ENCODE data around the gene NME9.

Gene NME9

DNA sequence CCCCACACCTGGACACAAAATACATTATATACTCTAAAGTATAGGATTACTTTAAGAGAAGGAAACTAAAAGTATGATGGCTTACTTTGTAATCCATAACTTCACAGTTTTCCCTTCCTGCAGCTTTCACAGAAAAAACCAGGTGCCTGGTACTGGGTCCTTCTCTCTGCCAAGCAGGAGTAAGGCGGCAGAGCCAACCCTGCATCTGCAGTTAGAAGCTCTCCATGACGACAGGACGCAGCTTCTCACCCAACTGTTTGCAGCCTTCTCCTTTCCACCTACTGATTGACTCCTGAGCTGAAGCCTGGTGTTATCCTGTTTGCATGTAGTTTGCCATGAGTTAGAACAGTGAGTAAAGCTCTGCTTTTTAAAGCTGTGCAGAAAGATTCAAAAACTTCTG lies 25.4 kb upstream of the NME9 start:
- H3K4me3 ChIP-seq (ENCODE audit: low read depth, low read length) = no peak overlapping the region
- TF ChIP-seq, protein P1, sequence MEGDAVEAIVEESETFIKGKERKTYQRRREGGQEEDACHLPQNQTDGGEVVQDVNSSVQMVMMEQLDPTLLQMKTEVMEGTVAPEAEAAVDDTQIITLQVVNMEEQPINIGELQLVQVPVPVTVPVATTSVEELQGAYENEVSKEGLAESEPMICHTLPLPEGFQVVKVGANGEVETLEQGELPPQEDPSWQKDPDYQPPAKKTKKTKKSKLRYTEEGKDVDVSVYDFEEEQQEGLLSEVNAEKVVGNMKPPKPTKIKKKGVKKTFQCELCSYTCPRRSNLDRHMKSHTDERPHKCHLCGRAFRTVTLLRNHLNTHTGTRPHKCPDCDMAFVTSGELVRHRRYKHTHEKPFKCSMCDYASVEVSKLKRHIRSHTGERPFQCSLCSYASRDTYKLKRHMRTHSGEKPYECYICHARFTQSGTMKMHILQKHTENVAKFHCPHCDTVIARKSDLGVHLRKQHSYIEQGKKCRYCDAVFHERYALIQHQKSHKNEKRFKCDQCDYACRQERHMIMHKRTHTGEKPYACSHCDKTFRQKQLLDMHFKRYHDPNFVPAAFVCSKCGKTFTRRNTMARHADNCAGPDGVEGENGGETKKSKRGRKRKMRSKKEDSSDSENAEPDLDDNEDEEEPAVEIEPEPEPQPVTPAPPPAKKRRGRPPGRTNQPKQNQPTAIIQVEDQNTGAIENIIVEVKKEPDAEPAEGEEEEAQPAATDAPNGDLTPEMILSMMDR (IDR thresholded peaks at IDR 0.05; ENCODE audit: borderline replicate concordance, insufficient read depth, low read depth, low read length) = no peak

DNA sequence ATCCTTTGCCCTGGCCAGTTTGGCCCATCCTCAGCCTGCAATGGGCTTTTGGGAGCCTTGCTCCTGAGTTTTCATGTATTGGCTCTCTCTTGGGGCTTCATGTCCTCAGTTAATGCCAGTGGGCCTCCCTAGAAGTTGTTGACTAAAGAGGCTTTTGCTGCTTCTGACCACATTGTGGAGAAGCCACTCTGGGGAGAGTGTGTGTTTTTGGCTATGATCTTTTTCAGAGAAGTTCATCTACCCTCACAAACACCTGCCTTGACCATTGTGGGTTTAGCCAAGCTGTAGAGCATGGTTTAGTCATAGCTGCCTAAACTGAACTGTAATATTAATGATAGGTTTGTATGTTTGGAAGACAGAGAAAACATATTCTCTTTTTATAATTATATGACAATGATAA lies 24.7 kb upstream of the NME9 start:
- H3K4me3 ChIP-seq (ENCODE audit: low read depth, low read length) = no peak overlapping the region
- TF ChIP-seq, protein P1 (IDR thresholded peaks at IDR 0.05; ENCODE audit: borderline replicate concordance, insufficient read depth, low read depth, low read length) = no peak

DNA sequence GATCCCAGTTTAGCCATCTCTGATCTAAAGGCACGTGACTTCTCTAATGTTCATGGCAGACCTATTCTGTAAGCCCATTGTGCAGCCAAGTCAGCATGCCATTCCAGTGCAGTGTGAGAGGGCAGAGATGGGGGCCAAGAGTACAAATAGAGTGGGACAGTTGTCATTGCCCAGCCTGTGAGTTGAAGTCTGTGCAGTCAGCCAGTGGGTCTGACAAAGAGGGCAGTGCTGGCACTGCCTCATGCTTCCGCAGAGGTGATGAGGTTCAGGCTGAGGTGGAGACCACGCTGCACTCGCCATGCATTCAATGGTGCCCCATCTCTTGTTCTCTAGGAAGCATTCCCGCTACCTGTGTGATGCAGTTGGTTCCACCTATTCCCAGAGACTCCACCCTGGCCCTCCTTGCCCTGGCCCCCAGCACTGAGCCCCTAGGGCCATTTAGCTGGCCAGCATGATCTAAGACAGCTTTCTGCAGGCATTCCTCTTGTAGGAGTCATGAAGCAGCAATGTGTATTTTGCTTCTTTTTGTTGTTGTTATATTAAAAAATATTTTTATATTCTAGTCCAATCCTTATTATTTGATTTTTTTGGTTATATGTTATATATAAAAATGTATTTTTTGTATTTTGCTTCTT lies 22.4 kb upstream of the NME9 start:
- no peak overlapping the region for H3K4me3 ChIP-seq (ENCODE audit: low read depth, low read length)
- TF ChIP-seq, protein P1 (IDR thresholded peaks at IDR 0.05; ENCODE audit: borderline replicate concordance, insufficient read depth, low read depth, low read length) = no peak

DNA sequence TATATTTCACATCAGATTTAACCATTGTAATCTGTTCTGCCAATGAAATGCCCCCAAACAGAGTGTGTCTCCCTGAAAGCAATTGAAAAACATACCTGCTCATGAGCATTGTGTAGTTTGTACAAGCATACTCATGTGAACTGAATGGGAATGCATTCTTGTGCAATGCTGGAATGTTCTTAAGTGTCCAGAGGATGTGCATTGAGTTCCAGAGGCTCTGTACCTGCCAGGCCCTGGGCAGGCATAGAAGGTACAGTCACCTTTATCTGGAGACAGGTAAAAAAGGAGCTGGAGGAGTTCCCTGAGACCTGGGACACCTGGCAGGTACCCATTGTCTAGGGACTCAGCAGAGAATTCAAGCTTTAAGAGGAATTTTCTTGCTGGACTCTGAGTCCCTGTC lies 21.5 kb upstream of the NME9 start:
- no peak overlapping the region for H3K4me3 ChIP-seq (ENCODE audit: low read depth, low read length)
- TF ChIP-seq, protein P1 (IDR thresholded peaks at IDR 0.05; ENCODE audit: borderline replicate concordance, insufficient read depth, low read depth, low read length) = no peak

DNA sequence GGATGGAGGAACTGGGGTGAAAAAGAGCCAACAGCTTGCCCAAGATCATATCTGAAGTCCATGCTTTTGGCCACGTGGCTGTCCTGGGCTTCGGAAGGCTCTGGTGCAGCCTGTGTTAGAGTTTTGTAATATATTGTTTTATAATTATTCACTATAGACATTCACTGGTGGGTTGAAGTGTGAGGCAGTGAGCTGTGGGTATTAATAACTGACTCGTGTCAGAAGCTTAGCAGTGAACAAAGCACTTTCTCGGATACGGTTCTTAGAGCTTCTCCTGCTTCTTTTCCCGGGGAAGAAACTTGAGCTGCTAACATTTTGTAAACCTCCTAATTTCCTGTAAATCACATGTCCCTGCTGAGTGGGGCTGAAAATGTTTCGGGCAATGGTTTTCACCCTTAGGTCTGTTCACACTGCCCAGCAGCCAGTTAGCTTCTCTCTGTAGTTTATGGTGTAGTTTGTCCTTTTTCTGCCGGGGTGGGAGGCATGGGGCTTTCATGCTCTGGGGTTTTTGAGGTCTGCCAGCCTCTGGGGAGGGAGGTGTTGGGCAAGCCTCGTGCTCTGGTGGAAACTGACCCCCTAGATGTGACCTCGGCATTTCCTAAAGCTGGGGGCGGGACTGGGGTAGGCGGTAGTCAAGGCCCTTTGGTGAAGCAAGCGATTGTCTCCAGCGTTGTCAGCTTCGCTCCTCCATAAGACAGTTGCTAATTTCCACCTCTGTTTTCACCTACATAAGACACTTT lies 20.4 kb upstream of the NME9 start:
- TF ChIP-seq, protein P1 (IDR thresholded peaks at IDR 0.05; ENCODE audit: borderline replicate concordance, insufficient read depth, low read depth, low read length) = no peak
- H3K4me3 ChIP-seq (ENCODE audit: low read depth, low read length) = no peak overlapping the region

DNA sequence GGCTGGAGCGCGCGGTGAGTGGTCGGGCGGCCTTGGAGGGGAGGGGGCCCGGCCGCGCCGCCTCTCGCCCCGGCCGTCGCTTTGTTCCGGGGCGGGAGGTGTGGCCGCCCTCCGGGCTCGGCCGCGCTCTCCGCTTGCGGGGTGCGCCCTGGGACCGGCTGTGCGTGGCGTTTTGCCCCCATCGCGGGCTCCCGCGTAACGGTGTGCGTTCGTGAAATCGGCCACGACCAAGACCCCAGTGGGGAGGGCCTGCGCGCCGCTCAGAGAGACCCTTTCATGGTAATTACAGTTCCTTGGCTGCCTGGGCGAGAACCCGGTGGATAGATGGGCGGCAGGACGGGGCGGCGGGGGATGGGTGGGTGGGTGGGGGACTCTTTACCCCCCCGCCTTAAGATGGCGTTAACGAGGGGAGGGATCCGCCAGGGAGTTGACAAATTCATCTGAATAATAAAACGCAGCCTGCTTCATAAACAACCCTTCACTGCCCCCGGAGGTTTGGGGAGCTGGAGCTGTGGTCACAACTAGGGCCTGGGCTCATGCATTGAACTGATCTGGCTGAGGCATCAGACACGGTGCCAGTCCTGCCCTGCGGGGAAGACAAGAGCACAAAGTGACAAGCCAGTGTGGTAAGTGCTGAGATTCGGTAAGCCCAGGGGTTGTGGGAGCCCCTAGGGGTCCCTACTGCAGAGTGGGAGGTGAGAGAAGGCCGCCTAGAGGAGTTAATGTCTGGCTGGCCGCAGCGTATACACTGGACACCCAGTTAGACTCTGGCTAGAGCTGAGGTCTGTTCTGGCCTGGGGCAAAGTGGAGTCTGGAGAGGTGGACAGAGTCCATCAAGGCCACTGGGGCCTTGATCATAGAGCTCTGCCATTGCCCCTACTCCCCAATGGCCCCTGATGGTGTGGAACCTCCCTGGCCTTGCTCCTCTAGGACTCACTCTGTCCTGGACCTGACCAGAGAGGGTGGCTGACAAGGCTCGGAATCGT lies 19.4 kb upstream of the NME9 start:
- H3K4me3 ChIP-seq (ENCODE audit: low read depth, low read length) = no peak overlapping the region
- TF ChIP-seq, protein P1 (IDR thresholded peaks at IDR 0.05; ENCODE audit: borderline replicate concordance, insufficient read depth, low read depth, low read length) = no peak

All from GM12875 (cell line).